HL-60 (cell line): Measurements from ENCODE around the gene SIGLEC11.

ENCODE experiments used
- DNase-seq, 2 experiments: peaks; one replicate each; pipeline ENCODE4 v3.0.0-alpha.2; 2010 to 2020; ENCODE audit warnings: low read depth in 1 of 2, low spot score in 1 of 2
- H3K27ac ChIP-seq: fragments of 250-450 bp; sonication (Bioruptor Pico); replicated peaks from 2 replicates; pipeline ENCODE4 v1.5.1; 2020; ENCODE audit warnings: mild to moderate bottlenecking, moderate library complexity
- H3K27me3 ChIP-seq: fragments of 250-450 bp; sonication (Bioruptor Pico); 2 replicates; pipeline ENCODE4 v1.5.1; 2021; ENCODE audit warnings: mild to moderate bottlenecking, moderate library complexity; ENCODE audit not compliant: insufficient read depth, poor library complexity, severe bottlenecking
- H3K4me3 ChIP-seq: replicated peaks from 2 replicates; pipeline ENCODE4 v1.5.1; 2011; ENCODE audit warnings: mild to moderate bottlenecking, control low read depth, low read length; ENCODE audit not compliant: insufficient read depth
- CTCF ChIP-seq: IDR thresholded peaks from one replicate; pipeline ENCODE4 v1.5.1; 2011; ENCODE audit warnings: low read length, control low read depth, inconsistent platforms; ENCODE audit not compliant: insufficient read depth
- GABPA ChIP-seq: IDR thresholded peaks from 2 replicates; pipeline ENCODE4 v1.6.1; 2012; ENCODE audit warnings: low read depth
- POLR2AphosphoS5 ChIP-seq: IDR thresholded peaks from 2 replicates; pipeline ENCODE4 v1.6.1; 2012; ENCODE audit warnings: low read depth
- REST ChIP-seq: IDR thresholded peaks from 2 replicates; pipeline ENCODE4 v1.6.1; 2012; ENCODE audit warnings: low read depth; ENCODE audit not compliant: insufficient replicate concordance
- SPI1 ChIP-seq: IDR thresholded peaks from 2 replicates; pipeline ENCODE4 v1.6.1; 2012; ENCODE audit warnings: low read depth, mild to moderate bottlenecking, borderline replicate concordance

Gene SIGLEC11

GRCh38 chr19:49924004-49924880 lies 36.7 kb downstream of the SIGLEC11 start:
- no peak overlapping the region for H3K4me3 ChIP-seq
- peak overlapping the region; percentile 66 for H3K27ac ChIP-seq
- H3K27me3 ChIP-seq, result no peaks in the 10 kb centered on the region
- TF ChIP-seq CTCF, result no peak
- TF ChIP-seq SPI1, result no peak
- peak; percentile 57; the same call in 1 of the 2 replicates for TF ChIP-seq POLR2AphosphoS5
- DNase-seq, result peak in 1 of 2 experiments; percentile 33

GRCh38 chr19:49923055-49924003 lies 37.6 kb downstream of the SIGLEC11 start:
- H3K27ac ChIP-seq, result peak overlapping the region; percentile 66
- no peak for DNase-seq
- H3K4me3 ChIP-seq, result no peak overlapping the region
- no peaks in the 10 kb centered on the region for H3K27me3 ChIP-seq
- TF ChIP-seq SPI1, result 0 out of 2 replicates have a peak, but pooled peaks have one; percentile 7
- no peak for TF ChIP-seq POLR2AphosphoS5
- no peak for TF ChIP-seq CTCF
- no peak for TF ChIP-seq GABPA

- H3K27me3 ChIP-seq, result no peaks in the 10 kb centered on the region
- no peak for DNase-seq
- H3K4me3 ChIP-seq, result no peak overlapping the region
- no peak overlapping the region; the same call in 1 of the 2 replicates for H3K27ac ChIP-seq
- TF ChIP-seq GABPA (no peak), CTCF (no peak), POLR2AphosphoS5 (0 out of 2 replicates have a peak, but pooled peaks have one; percentile 17)
Observed at GRCh38 chr19:49921871-49922795, 38.8 kb downstream of the SIGLEC11 start.

GRCh38 chr19:49920624-49921363 lies 40.2 kb downstream of the SIGLEC11 start:
- no peak overlapping the region for H3K4me3 ChIP-seq

More at GRCh38 chr19:49920624-49921363, 40.2 kb downstream of the SIGLEC11 start:
- no peak for DNase-seq
- no peak for TF ChIP-seq SPI1
- TF ChIP-seq REST, result no peak
- no peak for TF ChIP-seq GABPA
- TF ChIP-seq CTCF, result no peak
- TF ChIP-seq POLR2AphosphoS5, result 0 out of 2 replicates have a peak, but pooled peaks have one; percentile 13
- no peak overlapping the region for H3K27ac ChIP-seq
- H3K27me3 ChIP-seq, result no peaks in the 10 kb centered on the region
